Mammary epithelial cell (primary cell): ENCODE measurements around the gene CLMN.

Experiments
- CTCF ChIP-seq, 2 donors: IDR thresholded peaks in 1 of 2; conservative IDR thresholded peaks in 1 of 2; 2 replicates each; pipeline ENCODE4 v1.5.1; 2011 to 2012; ENCODE audit warnings: inconsistent platforms in 2 of 2, low read length in 2 of 2, mild to moderate bottlenecking in 2 of 2, control low read depth in 1 of 2, low read depth in 1 of 2; ENCODE audit not compliant: insufficient read depth in 1 of 2; ENCODE audit errors: extremely low read depth in 1 of 2
- EZH2 ChIP-seq: IDR thresholded peaks from 2 replicates; pipeline ENCODE4 v1.6.1; 2012; ENCODE audit warnings: low read length, inconsistent platforms, borderline replicate concordance

GRCh38 chr14:95330591-95331370, 11.1 kb upstream of the CLMN start:
- no peak for TF ChIP-seq CTCF (conservative IDR thresholded peaks at IDR 0.05 in 1 of 2, IDR thresholded peaks at IDR 0.05 in 1 of 2; ENCODE audit: extremely low read depth in 1 of 2, insufficient read depth in 1 of 2, low read depth in 1 of 2, low read length in 2 of 2)
- no peak for TF ChIP-seq EZH2
